NT2/D1 (cell line): ENCODE measurements around the gene VENTX.

Experiments used
- SUZ12 ChIP-seq: IDR thresholded peaks from 2 replicates; pipeline ENCODE4 v1.6.1; 2011; ENCODE audit not compliant: insufficient read length, insufficient read depth; ENCODE audit errors: extremely low read depth
- YY1 ChIP-seq: IDR thresholded peaks from 2 replicates; pipeline ENCODE4 v1.6.1; 2011; ENCODE audit not compliant: insufficient read length, insufficient read depth

DNA sequence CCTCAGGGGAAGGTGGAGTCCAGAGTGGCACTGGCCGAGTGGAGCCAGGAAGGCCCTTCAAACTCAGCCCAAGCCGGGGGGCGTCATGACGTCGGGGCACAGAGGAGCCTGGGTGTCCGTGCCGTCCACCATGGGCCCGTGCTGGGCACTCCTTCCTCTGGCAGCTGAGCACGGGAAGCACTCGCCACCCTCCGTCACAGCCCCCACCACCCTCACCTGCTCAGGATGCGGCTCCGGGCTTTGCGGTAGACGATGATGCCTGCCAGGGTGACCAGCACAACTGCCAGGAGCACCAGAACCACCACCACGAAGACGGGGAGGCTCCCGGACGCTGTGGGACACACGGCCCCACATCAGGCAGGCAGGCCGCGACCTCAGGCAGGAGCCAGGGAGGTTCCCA is 30.9 kb downstream of the VENTX start:
- TF ChIP-seq SUZ12: no peak
- no peak for TF ChIP-seq YY1
